WI38 (cell line): Measurements from ENCODE around the gene HIVEP2.

Experiments
- H3K4me3 ChIP-seq: 2 replicates; pipeline ENCODE4 v1.5.1; 2011; ENCODE audit warnings: low read depth, mild to moderate bottlenecking, control low read depth, low read length
- CTCF ChIP-seq: IDR thresholded peaks from 2 replicates; pipeline ENCODE4 v1.5.1; 2012; ENCODE audit warnings: low read depth, mild to moderate bottlenecking, control low read depth, low read length

Gene HIVEP2

GRCh38 chr6:142900227-142900971 is 44.6 kb downstream of the HIVEP2 start:
- no peak overlapping the region for H3K4me3 ChIP-seq
- TF ChIP-seq CTCF = no peak

GRCh38 chr6:142898927-142899895 is 45.8 kb downstream of the HIVEP2 start:
- TF ChIP-seq CTCF = no peak
- no peak overlapping the region for H3K4me3 ChIP-seq

GRCh38 chr6:142897659-142898058 is 47.3 kb downstream of the HIVEP2 start:
- no peak for TF ChIP-seq CTCF
- no peak overlapping the region for H3K4me3 ChIP-seq

GRCh38 chr6:142896732-142897131 is 48.2 kb downstream of the HIVEP2 start:
- no peak overlapping the region for H3K4me3 ChIP-seq
- TF ChIP-seq CTCF = no peak

GRCh38 chr6:142893088-142893487 is 51.9 kb downstream of the HIVEP2 start:
- H3K4me3 ChIP-seq = no peak overlapping the region
- TF ChIP-seq CTCF = no peak

GRCh38 chr6:142892254-142893021 is 52.5 kb downstream of the HIVEP2 start:
- TF ChIP-seq CTCF = no peak
- H3K4me3 ChIP-seq = no peak overlapping the region
